ENCODE results near the gene ABCC3.

ABCC3 gene

GRCh38 chr17:50642722-50643656 lies 8.3 kb downstream of the ABCC3 start:
- Histone ChIP-seq H3K4me3 (ENCODE audit: insufficient read depth in 1 of 2, low read depth in 1 of 2, low read length in 2 of 2) (no peak overlapping the region), H3K27ac (ENCODE audit: low read length, poor library complexity, severe bottlenecking) (no peak overlapping the region), H2BK5ac (ENCODE audit: low read depth, low read length, poor library complexity, severe bottlenecking) (no peak overlapping the region), H3K4ac (ENCODE audit: low read depth in 1 of 2, low read length in 2 of 2) (peak overlapping the region in 1 of 2 experiments; percentile 57), H3K9me3 (ENCODE audit: control insufficient read depth, low read length) (no peaks in the 10 kb centered on the region), H3K9ac (ENCODE audit: low read length) (no peak overlapping the region), H4K8ac (ENCODE audit: low read length) (peak overlapping the region; percentile 54), H3K23ac (ENCODE audit: low read length in 2 of 2) (no peak overlapping the region), H3K4me2 (ENCODE audit: low read length, poor library complexity, severe bottlenecking) (no peak overlapping the region), H4K91ac (ENCODE audit: low read length) (peak overlapping the region; percentile 14), H3K27me3 (ENCODE audit: control insufficient read depth in 1 of 2, insufficient read depth in 1 of 2, low read length in 2 of 2) (no peaks in the 10 kb centered on the region), H3K14ac (ENCODE audit: low read length in 2 of 2) (peak overlapping the region in 1 of 2 experiments; percentile 51), H2BK120ac (ENCODE audit: low read depth, low read length) (no peak overlapping the region), H2BK12ac (ENCODE audit: low read length in 2 of 2) (peak overlapping the region in 1 of 2 experiments; percentile 65), H2AK5ac (ENCODE audit: low read length, severe bottlenecking) (no peak overlapping the region), H2BK15ac (ENCODE audit: low read depth, poor library complexity, severe bottlenecking) (no peak overlapping the region), H3K18ac (ENCODE audit: low read depth in 1 of 2, low read length in 2 of 2) (peak overlapping the region in 1 of 2 experiments; percentile 59), H3K79me1 (replicated peaks; ENCODE audit: low read length, poor library complexity, severe bottlenecking) (peaks cover 8% of the 10 kb centered on the region), H3K36me3 (ENCODE audit: control insufficient read depth in 1 of 2, insufficient read depth in 2 of 2, low read depth in 1 of 2, low read length in 2 of 2) (peaks cover 0 to 4% of the 10 kb centered on the region in 2 experiments), H3K4me1 (ENCODE audit: control insufficient read depth, insufficient read depth, low read depth, low read length) (peaks cover 43% of the 10 kb centered on the region), H2AFZ (ENCODE audit: low read depth, low read length) (no peak overlapping the region)
- no peak for DNase-seq
- WGBS = 89% methylated on average over 9 of the region's 10 CpGs

GRCh38 chr17:50645748-50646682 lies 11.3 kb downstream of the ABCC3 start:
- H3K36me3 ChIP-seq (ENCODE audit: control insufficient read depth in 1 of 2, insufficient read depth in 2 of 2, low read depth in 1 of 2, low read length in 2 of 2) = peaks cover 0 to 4% of the 10 kb centered on the region in 2 experiments
- H3K27me3 ChIP-seq (ENCODE audit: control insufficient read depth in 1 of 2, insufficient read depth in 1 of 2, low read length in 2 of 2) = no peaks in the 10 kb centered on the region
- H2BK5ac ChIP-seq (ENCODE audit: low read depth, low read length, poor library complexity, severe bottlenecking) = no peak overlapping the region
- H3K23ac ChIP-seq (ENCODE audit: low read length in 2 of 2) = no peak overlapping the region
- H3K4me3 ChIP-seq (ENCODE audit: insufficient read depth in 1 of 2, low read depth in 1 of 2, low read length in 2 of 2) = no peak overlapping the region
- H2AFZ ChIP-seq (ENCODE audit: low read depth, low read length) = no peak overlapping the region
- H3K14ac ChIP-seq (ENCODE audit: low read length in 2 of 2) = no peak overlapping the region
- H2BK120ac ChIP-seq (ENCODE audit: low read depth, low read length) = no peak overlapping the region
- H2AK5ac ChIP-seq (ENCODE audit: low read length, severe bottlenecking) = no peak overlapping the region
- H4K8ac ChIP-seq (ENCODE audit: low read length) = no peak overlapping the region
- no peak for DNase-seq
- peaks cover 8% of the 10 kb centered on the region for H3K79me1 ChIP-seq (replicated peaks; ENCODE audit: low read length, poor library complexity, severe bottlenecking)
- no peak overlapping the region for H4K91ac ChIP-seq (ENCODE audit: low read length)
- H3K9me3 ChIP-seq (ENCODE audit: control insufficient read depth, low read length) = no peaks in the 10 kb centered on the region
- 90% methylated on average over 3 of the region's 3 CpGs for WGBS
- no peak overlapping the region for H2BK15ac ChIP-seq (ENCODE audit: low read depth, poor library complexity, severe bottlenecking)
- no peak overlapping the region for H3K9ac ChIP-seq (ENCODE audit: low read length)
- H2BK12ac ChIP-seq (ENCODE audit: low read length in 2 of 2) = no peak overlapping the region
- H3K4ac ChIP-seq (ENCODE audit: low read depth in 1 of 2, low read length in 2 of 2) = no peak overlapping the region
- no peak overlapping the region for H3K27ac ChIP-seq (ENCODE audit: low read length, poor library complexity, severe bottlenecking)
- H3K4me1 ChIP-seq (ENCODE audit: control insufficient read depth, insufficient read depth, low read depth, low read length) = peaks cover 18% of the 10 kb centered on the region
- H3K18ac ChIP-seq (ENCODE audit: low read depth in 1 of 2, low read length in 2 of 2) = no peak overlapping the region
- no peak overlapping the region for H3K4me2 ChIP-seq (ENCODE audit: low read length, poor library complexity, severe bottlenecking)

- Histone ChIP-seq H3K4me2 (ENCODE audit: low read length, poor library complexity, severe bottlenecking) (no peak overlapping the region), H3K27me3 (ENCODE audit: control insufficient read depth in 1 of 2, insufficient read depth in 1 of 2, low read length in 2 of 2) (no peaks in the 10 kb centered on the region), H3K4ac (ENCODE audit: low read depth in 1 of 2, low read length in 2 of 2) (no peak overlapping the region), H2BK5ac (ENCODE audit: low read depth, low read length, poor library complexity, severe bottlenecking) (no peak overlapping the region), H2BK120ac (ENCODE audit: low read depth, low read length) (no peak overlapping the region), H3K4me1 (ENCODE audit: control insufficient read depth, insufficient read depth, low read depth, low read length) (peaks cover 14% of the 10 kb centered on the region), H4K8ac (ENCODE audit: low read length) (no peak overlapping the region), H3K14ac (ENCODE audit: low read length in 2 of 2) (peak overlapping the region in 1 of 2 experiments; percentile 3), H2AFZ (ENCODE audit: low read depth, low read length) (no peak overlapping the region), H3K9me3 (ENCODE audit: control insufficient read depth, low read length) (no peaks in the 10 kb centered on the region), H3K18ac (ENCODE audit: low read depth in 1 of 2, low read length in 2 of 2) (no peak overlapping the region), H2BK12ac (ENCODE audit: low read length in 2 of 2) (no peak overlapping the region), H2AK5ac (ENCODE audit: low read length, severe bottlenecking) (no peak overlapping the region), H3K4me3 (ENCODE audit: insufficient read depth in 1 of 2, low read depth in 1 of 2, low read length in 2 of 2) (no peak overlapping the region), H4K91ac (ENCODE audit: low read length) (no peak overlapping the region), H3K36me3 (ENCODE audit: control insufficient read depth in 1 of 2, insufficient read depth in 2 of 2, low read depth in 1 of 2, low read length in 2 of 2) (peaks cover 0 to 4% of the 10 kb centered on the region in 2 experiments), H3K23ac (ENCODE audit: low read length in 2 of 2) (no peak overlapping the region), H3K27ac (ENCODE audit: low read length, poor library complexity, severe bottlenecking) (no peak overlapping the region), H3K9ac (ENCODE audit: low read length) (no peak overlapping the region), H3K79me1 (replicated peaks; ENCODE audit: low read length, poor library complexity, severe bottlenecking) (peaks cover 8% of the 10 kb centered on the region), H2BK15ac (ENCODE audit: low read depth, poor library complexity, severe bottlenecking) (no peak overlapping the region)
- 65% methylated on average over 2 of the region's 2 CpGs for WGBS
- DNase-seq = no peak
Observed at GRCh38 chr17:50647187-50647586, 12.5 kb downstream of the ABCC3 start.
